Measurements from ENCODE around the gene SLFN13. TPM values are rescaled to one million over a fixed set of nuclear protein-coding genes. Genes with fewer than 3 reads are reported as not detected.

Gene SLFN13
- 9.3 and 10.0 TPM in 2 replicates for total RNA-seq
- long read RNA-seq, partial matches to known transcripts: 0 of 2 reads
- long read RNA-seq, other reads (novel, unspliced or antisense): 2 of 2 reads

GRCh38 chr17:35448214-35448898 is at the start of gene SLFN13:
TSS of gene SLFN13 (minus strand) at chr17:35448766. CDS start at chr17:35445680, 3,086 bp downstream.
- peaks cover 56% of the 10 kb centered on the region for H3K27me3 Mint-ChIP-seq (ENCODE audit: low read depth)
- peak; percentile 30 for DNase-seq (ENCODE audit: low read depth, low spot score)
- H3K27ac Mint-ChIP-seq (ENCODE audit: unreplicated experiment): peak within 1 kb of the TSS; percentile 94
- no peaks in the 10 kb centered on the region for H3K9me3 Mint-ChIP-seq
- peak within 1 kb of the TSS; percentile 82 for H3K4me3 Mint-ChIP-seq
- TF ChIP-seq CTCF (conservative IDR thresholded peaks at IDR 0.05): no peak
- H3K36me3 Mint-ChIP-seq (ENCODE audit: low read depth): no peaks in the 10 kb centered on the region
- H3K4me1 Mint-ChIP-seq: peaks cover 12% of the 10 kb centered on the region

GRCh38 chr17:35496451-35497290 is 48.1 kb upstream of the SLFN13 start:
- TF ChIP-seq CTCF (conservative IDR thresholded peaks at IDR 0.05): no peak
- Mint-ChIP-seq H3K36me3 (ENCODE audit: low read depth) (peaks cover under 1% of the 10 kb centered on the region), H3K27me3 (ENCODE audit: low read depth) (peaks cover 96% of the 10 kb centered on the region), H3K4me3 (no peak overlapping the region), H3K4me1 (peaks cover 3% of the 10 kb centered on the region), H3K9me3 (peaks cover 2% of the 10 kb centered on the region), H3K27ac (ENCODE audit: unreplicated experiment) (no peak overlapping the region)
- DNase-seq (ENCODE audit: low read depth, low spot score): no peak

GRCh38 chr17:35493040-35493439 is 44.5 kb upstream of the SLFN13 start:
- DNase-seq (ENCODE audit: low read depth, low spot score): no peak
- H3K4me1 Mint-ChIP-seq: peaks cover 3% of the 10 kb centered on the region
- peaks cover 2% of the 10 kb centered on the region for H3K36me3 Mint-ChIP-seq (ENCODE audit: low read depth)
- no peak for TF ChIP-seq CTCF (conservative IDR thresholded peaks at IDR 0.05)
- H3K9me3 Mint-ChIP-seq: peaks cover 12% of the 10 kb centered on the region
- no peak overlapping the region for H3K4me3 Mint-ChIP-seq
- H3K27me3 Mint-ChIP-seq (ENCODE audit: low read depth): peaks cover 97% of the 10 kb centered on the region
- no peak overlapping the region for H3K27ac Mint-ChIP-seq (ENCODE audit: unreplicated experiment)

DNA sequence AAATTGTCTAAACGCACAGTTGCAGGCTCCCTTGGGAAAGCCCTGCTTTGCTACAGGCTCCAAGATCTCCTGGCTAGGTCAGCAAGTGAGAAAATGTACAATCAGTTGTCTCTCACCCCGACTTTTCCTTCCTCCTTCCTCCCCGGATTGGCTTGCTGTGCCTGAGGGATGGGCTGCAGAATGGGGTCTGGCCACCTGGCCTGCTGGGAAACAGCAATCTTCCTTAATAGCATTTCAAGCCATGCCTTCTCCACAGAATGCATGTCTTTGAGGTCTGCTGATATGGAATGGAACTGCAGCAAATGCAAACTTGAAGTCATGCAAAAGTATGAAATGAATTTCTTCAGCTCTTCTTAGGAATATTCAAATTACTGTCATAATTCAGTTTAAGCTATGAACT is 42.9 kb upstream of the SLFN13 start:
- DNase-seq (ENCODE audit: low read depth, low spot score): no peak
- peaks cover 12% of the 10 kb centered on the region for H3K9me3 Mint-ChIP-seq
- H3K4me1 Mint-ChIP-seq: peaks cover 3% of the 10 kb centered on the region
- H3K4me3 Mint-ChIP-seq: no peak overlapping the region
- no peak overlapping the region for H3K27ac Mint-ChIP-seq (ENCODE audit: unreplicated experiment)
- H3K36me3 Mint-ChIP-seq (ENCODE audit: low read depth): peaks cover 2% of the 10 kb centered on the region
- peaks cover 98% of the 10 kb centered on the region for H3K27me3 Mint-ChIP-seq (ENCODE audit: low read depth)
- no peak for TF ChIP-seq CTCF (conservative IDR thresholded peaks at IDR 0.05)

DNA sequence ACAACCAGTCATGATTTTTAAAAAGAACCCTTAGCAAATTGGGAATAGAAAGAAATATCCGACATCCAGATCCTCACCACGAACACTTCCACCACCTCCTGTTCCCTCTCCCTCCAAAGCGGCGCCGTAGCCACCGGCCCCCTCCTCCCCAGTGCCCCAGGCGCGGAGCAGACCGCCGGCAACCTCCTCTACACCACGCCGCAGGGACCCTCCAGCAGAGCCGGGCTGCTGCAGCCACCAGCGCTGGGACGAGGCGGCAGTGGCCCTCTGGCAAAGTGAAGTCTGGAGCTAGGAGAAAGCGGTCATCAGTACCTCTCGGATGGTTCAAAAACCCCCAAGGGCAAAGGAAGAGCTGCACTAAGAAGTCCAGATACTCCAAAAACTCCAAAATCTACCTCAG is 41.4 kb upstream of the SLFN13 start:
- H3K9me3 Mint-ChIP-seq: peaks cover 12% of the 10 kb centered on the region
- peaks cover 98% of the 10 kb centered on the region for H3K27me3 Mint-ChIP-seq (ENCODE audit: low read depth)
- peaks cover 3% of the 10 kb centered on the region for H3K4me1 Mint-ChIP-seq
- H3K27ac Mint-ChIP-seq (ENCODE audit: unreplicated experiment): no peak overlapping the region
- H3K36me3 Mint-ChIP-seq (ENCODE audit: low read depth): peaks cover 2% of the 10 kb centered on the region
- no peak for TF ChIP-seq CTCF (conservative IDR thresholded peaks at IDR 0.05)
- no peak for DNase-seq (ENCODE audit: low read depth, low spot score)
- no peak overlapping the region for H3K4me3 Mint-ChIP-seq

Measured in neural crest cell (in vitro differentiated cells).